Measurements from ENCODE around the gene RIPPLY3.

Gene RIPPLY3

DNA sequence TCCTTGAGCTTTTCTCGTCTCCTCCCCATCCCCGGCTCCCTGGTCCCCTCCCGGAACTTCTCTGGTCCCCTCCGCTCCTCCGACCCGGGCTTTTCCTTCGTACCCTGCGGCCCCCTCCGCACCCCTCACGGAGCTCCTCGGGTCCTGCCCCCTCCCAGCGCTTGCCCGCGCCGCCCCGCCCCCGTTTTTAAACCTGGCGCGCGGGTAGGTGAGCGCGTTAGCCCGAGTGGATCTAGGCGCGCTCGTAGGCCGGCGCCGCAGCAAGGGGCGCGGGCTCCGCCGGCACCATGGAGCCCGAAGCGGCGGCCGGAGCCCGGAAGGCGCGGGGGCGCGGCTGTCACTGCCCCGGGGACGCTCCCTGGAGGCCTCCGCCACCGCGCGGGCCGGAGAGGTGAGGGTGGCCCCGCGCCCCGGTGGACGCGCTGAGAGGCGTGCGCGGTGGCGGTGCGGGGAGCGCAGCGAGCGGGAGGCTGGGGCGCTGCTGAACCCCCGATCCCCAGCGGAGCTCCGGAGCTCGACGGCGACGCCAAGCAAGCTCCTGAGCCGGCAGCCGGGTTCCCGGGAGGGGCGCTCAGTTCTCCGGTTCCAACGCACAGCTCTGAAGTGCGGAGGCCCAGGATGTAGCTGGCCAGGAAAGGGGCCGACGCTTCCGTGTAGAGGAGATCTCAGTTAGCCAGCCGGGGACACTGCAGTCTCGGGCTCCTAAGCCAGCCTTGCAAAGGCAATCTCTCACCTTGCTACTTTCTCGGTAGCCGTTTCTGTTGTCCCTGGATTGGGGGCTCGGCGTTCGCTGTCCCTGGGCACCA lies at the start of gene RIPPLY3:
Gene RIPPLY3, plus strand, starts transcription at position 217 of the 806 bp plus-strand sequence. Its CDS starts 71 bp downstream, at position 288.
- DNase-seq, result peak; percentile 27

DNA sequence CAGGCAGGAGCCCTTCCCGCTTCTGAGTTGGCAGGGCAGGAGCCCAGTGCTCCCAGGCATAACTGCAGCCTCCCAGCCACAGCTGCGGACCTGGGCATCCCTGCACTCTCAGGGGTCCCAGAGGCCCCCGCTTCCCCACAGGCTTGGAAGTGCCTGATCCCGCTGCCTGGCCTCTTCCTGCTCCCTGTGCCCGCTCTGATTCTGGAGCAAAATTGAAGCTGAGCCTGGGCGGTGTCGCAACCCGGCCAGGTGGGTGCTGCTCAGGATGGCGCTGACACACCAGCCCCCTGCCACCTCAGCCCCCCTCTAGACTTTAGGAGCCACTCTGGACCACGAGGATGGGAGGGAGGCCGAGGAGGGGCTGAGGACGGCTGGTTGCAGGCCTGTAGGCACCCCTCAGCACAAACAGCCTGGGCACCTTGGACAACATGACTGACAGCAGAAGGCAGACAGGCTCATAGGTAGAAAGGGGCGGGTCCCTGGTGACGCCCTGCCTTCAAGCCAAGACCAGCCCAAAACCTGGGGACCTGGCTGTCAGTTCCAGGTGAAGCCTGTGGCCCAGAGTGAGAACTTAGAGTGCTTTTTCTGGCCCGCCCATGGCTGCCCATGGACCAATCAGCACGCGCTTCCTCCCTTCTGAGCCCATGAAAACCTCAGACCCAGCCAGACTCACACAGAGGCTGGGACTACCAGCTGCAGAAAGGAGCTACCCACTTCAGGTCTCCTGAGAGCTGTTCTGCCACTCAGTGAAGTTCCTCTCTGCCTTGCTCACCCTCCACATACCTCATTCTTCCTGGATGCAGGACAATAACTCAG lies 47.3 kb upstream of the RIPPLY3 start:
- DNase-seq, result no peak

- no peak for DNase-seq
Measured at GRCh38 chr21:36960676-36961284, 45.7 kb upstream of the RIPPLY3 start.

GRCh38 chr21:36962098-36962780 lies 44.3 kb upstream of the RIPPLY3 start:
- no peak for DNase-seq

DNA sequence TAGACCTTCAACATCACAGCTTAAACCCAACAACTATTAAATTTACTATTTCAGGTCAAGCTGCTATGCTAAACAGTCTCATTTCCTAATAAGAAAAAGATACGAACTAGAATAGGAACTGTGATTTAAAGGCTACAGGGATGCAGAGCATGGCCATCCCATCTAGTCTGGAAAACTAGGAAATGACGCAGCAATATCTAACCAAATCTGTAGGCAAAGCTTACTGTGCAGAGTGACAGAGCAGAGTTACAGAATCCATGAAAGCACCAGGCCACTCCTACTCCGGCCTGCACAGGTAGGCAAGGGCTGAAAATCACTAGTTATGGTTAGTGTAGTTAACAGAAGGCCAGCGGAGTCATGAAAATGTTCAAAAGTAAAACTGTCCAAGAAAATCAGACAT lies 42.1 kb upstream of the RIPPLY3 start:
- DNase-seq, result no peak

GRCh38 chr21:36964827-36965719 lies 41.4 kb upstream of the RIPPLY3 start:
- DNase-seq, result no peak

- no peak for DNase-seq
Measured at GRCh38 chr21:36965720-36966065, 40.8 kb upstream of the RIPPLY3 start.

GRCh38 chr21:36966066-36966820 lies 40.3 kb upstream of the RIPPLY3 start, which contains the start of gene HLCS:
Gene HLCS (minus strand): TSS chr21:36966669. CDS start chr21:36966638, 31 bp downstream.
- DNase-seq, result peak; percentile 74

DNA sequence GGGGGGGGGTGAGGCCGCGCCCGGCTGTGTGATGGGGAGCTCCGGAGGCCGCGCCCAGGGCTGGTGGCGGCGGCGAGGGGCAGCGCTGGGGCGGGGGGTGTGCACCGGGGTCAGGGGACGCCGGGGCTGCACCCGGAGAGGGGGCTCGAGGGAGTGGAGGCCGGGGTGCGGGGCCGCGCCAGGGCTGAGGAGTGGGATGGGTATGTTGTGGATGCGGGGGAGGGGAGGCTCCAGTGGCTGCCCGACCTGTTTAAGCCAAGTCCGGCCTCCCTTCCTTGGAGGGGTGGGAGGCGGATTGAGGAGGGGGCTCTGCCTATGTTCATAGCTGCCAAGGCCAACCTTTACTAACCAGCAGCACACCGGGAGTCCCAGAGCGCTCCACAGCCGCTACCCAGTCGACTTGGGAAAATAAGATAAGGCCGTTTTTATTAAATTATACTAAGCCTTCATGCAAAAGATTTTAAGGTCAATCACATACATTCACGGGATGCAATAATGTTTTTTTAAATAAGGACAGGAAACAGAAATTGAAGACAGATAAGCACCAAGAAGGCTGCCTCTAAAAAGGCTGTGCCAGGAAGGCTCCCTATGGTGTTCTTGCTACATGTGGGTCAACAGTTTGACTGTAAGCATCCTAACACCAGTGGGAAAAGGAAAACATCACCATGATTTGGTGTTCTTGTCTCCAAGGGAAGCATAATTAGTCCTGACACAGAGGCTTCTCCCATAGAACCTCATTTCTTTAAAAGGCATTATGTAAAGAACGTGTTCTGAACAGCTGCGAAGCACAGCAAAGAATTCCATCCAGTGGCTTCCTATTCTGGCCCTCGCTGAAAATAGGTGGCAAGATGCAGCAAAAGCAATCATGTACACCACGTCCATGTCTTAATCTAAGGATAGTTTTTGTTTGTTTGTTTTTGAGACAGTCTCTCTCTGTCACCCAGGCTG lies 39.4 kb upstream of the RIPPLY3 start:
- no peak for DNase-seq

DNA sequence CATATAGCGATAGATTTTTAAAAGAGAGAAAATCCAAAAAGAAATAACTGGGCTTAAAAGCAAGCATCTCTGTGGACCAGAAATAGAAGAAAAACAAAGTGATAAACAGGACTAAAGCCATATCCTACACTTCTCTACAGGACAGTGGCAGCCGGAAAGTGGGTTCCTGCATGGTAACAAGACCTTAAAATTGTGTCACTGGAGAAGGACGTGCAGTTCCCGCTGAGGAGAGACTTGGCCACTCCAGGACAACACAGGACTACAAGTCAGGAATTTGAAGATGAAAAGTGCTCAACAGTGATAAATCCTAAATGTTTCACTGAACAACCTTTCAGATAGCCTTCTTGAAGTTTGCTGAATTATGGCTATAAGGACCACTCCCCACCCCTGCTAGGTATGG lies 38.1 kb upstream of the RIPPLY3 start:
- DNase-seq, result no peak

- no peak for DNase-seq
Measured at GRCh38 chr21:36968976-36969375, 37.5 kb upstream of the RIPPLY3 start.

DNA sequence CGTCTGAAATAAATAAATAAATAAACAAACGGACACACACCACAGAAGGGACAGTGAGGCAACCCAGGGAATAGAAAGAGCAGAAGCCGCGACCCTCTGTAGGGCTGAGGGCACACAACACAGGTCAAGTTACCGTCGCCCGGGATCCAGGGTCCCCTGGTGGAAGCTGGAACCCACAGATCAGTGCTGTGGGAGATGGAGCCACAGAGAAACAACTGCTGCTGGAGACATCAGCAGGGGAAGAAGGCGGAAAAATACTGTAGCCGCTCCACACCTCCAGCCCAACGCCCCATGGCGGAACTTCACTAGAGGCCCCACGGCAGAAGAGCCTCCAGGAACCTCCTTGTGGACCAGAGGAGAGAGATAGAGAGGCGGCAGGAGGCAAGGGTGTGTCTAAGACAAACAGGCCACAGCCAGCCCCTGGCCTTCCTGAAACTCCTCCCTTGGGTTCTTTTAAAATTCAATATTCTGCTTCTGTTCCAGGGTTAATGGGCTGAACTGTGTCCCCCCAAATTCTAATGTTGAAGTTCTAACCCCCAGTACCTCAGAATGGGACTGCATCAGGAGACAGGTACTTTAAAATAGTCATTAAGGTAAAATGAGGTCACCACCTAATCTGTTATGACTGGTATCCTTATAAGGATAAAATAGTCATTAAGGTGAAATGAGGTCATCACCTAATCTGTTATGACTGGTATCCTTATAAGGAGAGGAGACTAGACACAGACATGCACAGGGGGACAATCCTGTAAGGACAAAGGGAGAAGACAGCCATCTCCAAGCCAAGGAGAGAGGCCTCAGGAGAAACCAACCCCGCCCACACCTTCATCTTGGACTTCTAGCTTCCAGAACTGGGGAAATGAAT lies 32.3 kb upstream of the RIPPLY3 start:
- no peak for DNase-seq

- no peak for DNase-seq
Measured at GRCh38 chr21:36974851-36975192, 31.7 kb upstream of the RIPPLY3 start.

DNA sequence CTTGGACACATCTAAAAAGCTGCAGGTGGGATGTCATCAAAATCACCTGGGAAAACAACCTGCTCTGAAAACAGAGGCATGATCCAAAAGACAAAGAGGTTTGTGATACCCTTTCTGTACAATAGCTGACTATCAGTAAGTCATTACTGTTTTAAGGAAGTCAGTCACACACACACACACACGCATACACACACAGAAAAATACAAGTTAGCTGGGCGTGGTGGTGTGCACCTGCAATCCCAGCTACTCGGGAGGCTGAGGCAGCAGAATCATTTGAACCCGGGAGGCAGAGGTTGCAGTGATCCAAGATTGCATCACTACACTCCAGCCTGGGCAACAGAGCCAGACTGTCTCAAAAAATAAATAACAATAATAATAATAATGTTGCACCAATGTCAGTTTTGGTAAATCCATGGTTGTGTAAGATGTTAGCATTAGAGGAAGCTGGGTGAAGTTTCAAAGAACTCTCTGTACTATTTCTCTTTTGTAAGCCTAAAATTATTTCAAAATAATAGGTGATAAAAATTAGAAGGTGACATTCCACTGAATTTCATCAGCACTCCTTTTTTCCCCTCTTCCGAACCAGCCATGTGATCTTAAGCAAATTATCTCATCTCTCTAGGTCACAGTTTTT lies 30.2 kb upstream of the RIPPLY3 start:
- DNase-seq, result no peak

GRCh38 chr21:36976882-36977651 lies 29.4 kb upstream of the RIPPLY3 start:
- DNase-seq, result peak; percentile 30

DNA sequence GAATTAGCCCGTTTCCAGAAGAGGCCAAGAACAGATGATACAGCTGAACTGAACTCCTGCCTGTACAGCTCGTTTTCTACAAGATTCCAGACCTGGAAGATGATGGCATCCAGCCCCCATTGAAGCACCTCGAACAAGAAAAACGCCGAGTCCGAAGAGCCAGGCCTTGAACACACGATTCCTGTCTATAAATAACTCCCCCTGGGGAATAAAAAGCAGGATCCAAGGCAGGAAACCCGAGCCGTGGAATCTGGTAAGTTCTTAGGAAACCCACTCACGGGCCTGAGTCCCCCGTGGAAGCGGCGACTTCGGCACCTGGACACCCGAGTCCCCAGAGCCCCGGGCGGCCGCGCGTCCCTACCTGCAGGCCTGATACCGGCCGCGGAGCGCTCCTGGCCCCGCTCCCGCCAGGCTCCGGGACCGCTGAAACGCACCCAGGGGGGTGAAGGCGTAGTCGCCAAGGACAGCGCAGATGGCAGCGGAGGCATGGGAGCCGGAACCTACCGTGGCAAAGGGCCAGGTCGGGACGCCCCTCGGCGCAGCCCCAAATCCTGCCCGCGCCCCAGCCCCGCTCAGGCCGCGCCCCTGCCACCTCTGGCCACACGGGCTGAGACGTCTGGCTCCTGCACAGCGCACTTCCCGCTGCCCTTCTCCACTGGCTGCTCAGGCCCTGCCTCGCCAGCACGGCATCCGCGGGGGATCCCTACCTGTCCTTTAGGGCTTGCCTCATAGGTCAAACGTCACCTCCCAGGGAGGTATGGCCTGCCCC lies 26.0 kb upstream of the RIPPLY3 start:
- DNase-seq, result no peak

- DNase-seq, result no peak
Measured at GRCh38 chr21:36981049-36981391, 25.5 kb upstream of the RIPPLY3 start.
